Vagina (tissue), 2 donors: Measurements from ENCODE around the gene PDE4D.

ENCODE experiments used
- CTCF ChIP-seq, 3 experiments: fragments of 450-650 bp in 2 of 3; fragments of 200-600 bp in 1 of 3; sonication (generic) in 1 of 3; IDR thresholded peaks; one replicate each; pipeline ENCODE4 v1.5.1; 2017 to 2019; ENCODE audit warnings: antibody characterized with exemption in 3 of 3, mild to moderate bottlenecking in 2 of 3, moderate library complexity in 2 of 3
- POLR2A ChIP-seq, 2 donors: fragments of 450-650 bp; IDR thresholded peaks; one replicate each; pipeline ENCODE4 v1.6.1; 2017; ENCODE audit warnings: antibody characterized with exemption in 2 of 2, mild to moderate bottlenecking in 2 of 2, moderate library complexity in 2 of 2
- POLR2AphosphoS5 ChIP-seq, 2 donors: sonication (generic); formaldehyde crosslinking; IDR thresholded peaks; one replicate each; pipeline ENCODE4 v1.9.0; 2017; ENCODE audit warnings: antibody characterized with exemption in 2 of 2, mild to moderate bottlenecking in 2 of 2, low read depth in 1 of 2; ENCODE audit not compliant: insufficient read depth in 1 of 2

GRCh38 chr5:59317774-59318205 lies 575.7 kb downstream of the PDE4D start:
- TF ChIP-seq POLR2A (IDR thresholded peaks at IDR 0.05), result no peak
- TF ChIP-seq CTCF (IDR thresholded peaks at IDR 0.05), result no peak
- TF ChIP-seq POLR2AphosphoS5 (IDR thresholded peaks at IDR 0.05; ENCODE audit: insufficient read depth in 1 of 2, low read depth in 1 of 2), result peak in 1 of 2 donors; percentile 4
